GM21390 (cell line): Measurements from ENCODE around the gene TMBIM1.
A peak's percentile ranks its signal among the peaks of the same experiment; 100 is the strongest.

Source experiments
- ATAC-seq: cut with Tn5 transposase; IDR thresholded peaks from one replicate; pipeline ENCODE4 v1.9.1; 2021; ENCODE audit not compliant: unreplicated experiment

TMBIM1 gene, protein sequence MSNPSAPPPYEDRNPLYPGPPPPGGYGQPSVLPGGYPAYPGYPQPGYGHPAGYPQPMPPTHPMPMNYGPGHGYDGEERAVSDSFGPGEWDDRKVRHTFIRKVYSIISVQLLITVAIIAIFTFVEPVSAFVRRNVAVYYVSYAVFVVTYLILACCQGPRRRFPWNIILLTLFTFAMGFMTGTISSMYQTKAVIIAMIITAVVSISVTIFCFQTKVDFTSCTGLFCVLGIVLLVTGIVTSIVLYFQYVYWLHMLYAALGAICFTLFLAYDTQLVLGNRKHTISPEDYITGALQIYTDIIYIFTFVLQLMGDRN

DNA sequence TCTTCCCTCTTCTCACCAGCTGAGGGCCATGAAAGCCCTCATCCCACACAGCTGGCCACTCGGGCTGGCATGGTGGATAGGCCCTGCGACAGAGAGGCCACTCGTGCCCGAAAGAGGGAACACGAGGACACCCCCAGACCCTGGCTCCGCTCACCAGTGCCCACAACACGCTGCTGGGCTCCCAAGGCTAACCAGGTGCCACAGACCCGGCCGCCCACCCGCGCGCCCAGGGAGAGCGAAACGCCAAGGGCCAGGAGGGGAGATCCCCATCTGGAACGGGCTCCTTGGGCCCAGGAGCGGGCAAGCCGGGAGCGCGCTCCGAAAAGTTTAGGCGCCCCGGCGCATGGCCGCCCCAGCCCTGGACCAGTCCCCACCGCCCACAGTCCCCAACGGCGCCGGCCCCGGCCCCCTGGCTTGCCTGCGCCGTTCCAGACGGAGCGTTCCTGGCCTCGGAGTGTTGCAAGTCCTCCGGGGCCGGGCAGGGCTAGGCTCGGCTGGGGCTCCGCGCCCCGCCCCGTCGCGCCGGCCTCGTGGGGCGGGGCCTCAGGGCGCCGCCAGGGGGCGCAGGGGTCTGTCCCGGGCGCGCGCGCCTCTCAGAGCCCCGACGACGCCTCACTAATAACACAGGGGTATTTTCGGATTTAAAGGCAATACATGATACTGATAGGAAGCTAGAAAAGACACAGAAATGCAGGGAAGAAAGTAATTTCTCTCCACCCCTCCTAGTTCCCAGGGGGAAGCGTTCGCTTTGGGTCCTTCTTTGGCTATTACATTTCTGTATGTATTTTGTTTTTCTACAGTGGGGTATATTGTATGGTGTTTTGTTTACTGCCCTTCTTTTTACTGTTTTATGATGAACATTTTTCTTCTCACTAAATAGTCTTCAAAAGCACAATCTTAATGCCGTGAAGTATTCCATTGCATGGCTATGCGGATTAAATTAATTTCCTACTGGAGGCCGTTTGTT lies at the start of gene TMBIM1:
TSS of gene TMBIM1 (minus strand) at position 456 of the 967 bp plus-strand sequence. CDS start 10,362 bp downstream, outside the sequence.
- peak; percentile 68 for ATAC-seq

GRCh38 chr2:218341381-218341780 lies 49.1 kb upstream of the TMBIM1 start:
- no peak for ATAC-seq

DNA sequence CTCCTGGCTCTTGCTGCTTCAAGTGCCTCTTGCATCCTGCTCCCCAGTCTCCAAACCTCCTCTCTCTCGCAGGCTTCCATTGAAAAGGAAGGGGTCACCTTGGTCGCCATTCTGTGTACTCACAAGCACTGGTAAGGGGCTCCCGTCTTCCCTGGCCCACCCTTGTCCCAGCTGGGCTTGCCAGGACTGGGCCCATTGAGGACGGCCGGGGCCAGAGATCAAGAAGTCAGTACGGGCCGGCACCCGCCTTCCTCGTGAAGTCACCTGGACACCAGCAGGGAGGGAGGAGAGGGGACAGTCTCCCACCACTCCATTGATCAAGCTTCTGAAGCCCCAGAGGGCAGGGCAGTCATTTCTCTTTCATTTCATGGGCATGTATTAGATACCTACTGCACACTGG lies 48.4 kb upstream of the TMBIM1 start:
- no peak for ATAC-seq

DNA sequence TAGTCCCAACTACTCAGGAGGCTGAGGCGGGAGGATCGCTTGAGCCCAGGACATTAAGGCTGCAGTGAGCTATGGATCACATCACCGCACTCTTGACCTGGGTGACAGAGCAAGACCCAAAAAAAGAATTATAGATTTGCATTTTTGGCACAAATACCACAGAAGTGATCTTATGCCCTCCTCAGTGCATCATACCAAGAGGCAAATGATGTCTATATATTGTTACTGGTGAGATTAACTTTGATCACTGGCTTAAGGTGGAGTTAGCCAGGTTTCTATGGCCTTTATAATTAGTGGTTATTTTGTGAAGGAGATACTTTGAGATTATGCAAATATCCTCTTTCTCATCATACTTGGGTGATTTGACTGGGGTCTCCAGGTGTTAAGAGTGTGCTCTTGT lies 42.2 kb upstream of the TMBIM1 start:
- ATAC-seq: no peak

DNA sequence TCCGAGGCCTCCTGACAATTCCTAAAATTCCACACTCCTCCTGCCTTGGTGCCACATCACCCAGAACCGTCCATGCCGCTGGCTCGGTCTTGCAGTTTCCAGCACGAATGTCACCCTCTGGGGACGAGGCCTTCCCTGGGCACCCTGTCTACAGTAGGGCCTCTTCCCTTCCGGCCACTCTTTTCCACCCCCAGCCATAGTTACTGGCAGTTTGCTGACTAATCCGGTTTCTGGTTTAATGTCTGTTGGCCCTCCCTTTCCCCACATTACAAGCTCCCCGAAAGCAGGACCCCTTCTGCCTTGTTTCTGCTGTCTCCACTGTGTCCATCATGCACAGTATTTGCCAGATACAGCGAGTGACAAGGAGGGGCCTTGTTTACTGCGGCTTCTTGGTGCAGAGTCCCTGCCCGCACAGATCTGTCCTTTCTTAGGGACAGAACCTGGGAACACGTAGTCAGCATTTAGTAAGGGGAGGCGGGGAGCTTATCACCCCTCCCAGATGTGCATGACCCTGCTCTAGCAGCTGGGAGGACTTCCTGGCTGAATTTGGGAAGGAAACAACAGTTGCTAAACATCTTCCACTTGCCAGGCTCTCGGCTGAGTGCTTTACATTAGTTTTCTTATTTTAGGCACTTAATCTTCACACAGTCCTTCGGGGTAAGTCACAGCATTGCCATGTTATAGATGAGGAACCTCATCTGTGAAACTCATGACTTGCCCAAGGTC lies 40.8 kb upstream of the TMBIM1 start:
- no peak for ATAC-seq

GRCh38 chr2:218332288-218332687 lies 40.0 kb upstream of the TMBIM1 start:
- no peak for ATAC-seq

DNA sequence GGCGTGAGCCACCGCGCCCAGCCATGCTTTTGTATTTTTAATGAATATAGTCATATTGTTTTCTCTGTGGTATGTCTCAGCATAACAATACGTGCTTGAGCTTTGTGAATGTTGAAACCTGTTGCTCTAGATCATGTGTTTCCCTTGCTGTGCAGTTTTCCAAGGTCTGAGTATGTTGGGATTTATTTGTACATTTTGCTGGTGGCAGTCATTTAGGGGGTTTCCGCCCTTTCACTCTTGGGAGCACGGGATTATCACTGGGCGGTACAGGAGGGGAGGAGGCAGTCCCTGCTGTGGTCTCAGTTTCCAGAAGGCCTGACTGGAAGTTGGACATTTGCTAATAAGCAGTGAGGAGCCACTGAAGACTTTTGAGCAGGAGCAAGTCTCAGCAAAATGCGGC lies 39.4 kb upstream of the TMBIM1 start:
- ATAC-seq: no peak

DNA sequence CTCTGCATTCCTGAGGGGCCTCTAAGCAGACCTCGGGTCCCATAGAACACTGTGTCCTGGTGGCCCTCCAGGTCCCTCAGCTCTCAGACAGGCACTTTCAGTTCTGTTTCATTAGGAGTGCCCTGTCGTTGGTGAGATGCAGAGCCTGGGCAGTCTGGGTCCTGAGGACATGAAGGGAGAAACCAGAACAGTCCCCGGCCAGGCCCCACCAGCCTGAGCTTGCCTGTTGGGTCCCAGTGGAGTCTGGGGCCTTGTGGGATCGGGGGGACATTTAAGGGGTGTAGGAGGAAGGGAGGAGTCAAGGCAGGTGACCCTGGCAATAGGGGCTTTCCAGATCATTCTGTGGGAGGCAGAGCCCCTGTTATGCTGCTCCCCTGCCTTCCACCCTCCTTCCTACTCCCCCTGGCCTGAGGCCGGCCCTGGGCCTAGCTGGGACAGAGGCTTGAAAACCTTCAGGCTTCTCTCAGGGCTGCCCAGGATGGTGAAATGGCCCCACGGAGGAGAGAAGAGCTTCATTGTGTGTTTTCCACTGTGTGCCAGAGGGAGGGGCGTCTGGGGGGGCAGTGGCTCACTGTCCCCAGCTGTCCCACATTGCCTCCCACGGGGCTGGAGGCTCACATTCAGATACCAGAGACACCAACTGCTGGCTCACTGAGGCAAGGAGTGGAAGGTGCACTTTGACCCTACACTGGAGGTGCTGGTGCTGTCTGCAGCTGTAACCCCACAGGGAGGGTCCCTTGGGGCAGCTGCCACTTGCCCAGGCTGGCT lies 37.7 kb upstream of the TMBIM1 start:
- peak; percentile 39 for ATAC-seq

DNA sequence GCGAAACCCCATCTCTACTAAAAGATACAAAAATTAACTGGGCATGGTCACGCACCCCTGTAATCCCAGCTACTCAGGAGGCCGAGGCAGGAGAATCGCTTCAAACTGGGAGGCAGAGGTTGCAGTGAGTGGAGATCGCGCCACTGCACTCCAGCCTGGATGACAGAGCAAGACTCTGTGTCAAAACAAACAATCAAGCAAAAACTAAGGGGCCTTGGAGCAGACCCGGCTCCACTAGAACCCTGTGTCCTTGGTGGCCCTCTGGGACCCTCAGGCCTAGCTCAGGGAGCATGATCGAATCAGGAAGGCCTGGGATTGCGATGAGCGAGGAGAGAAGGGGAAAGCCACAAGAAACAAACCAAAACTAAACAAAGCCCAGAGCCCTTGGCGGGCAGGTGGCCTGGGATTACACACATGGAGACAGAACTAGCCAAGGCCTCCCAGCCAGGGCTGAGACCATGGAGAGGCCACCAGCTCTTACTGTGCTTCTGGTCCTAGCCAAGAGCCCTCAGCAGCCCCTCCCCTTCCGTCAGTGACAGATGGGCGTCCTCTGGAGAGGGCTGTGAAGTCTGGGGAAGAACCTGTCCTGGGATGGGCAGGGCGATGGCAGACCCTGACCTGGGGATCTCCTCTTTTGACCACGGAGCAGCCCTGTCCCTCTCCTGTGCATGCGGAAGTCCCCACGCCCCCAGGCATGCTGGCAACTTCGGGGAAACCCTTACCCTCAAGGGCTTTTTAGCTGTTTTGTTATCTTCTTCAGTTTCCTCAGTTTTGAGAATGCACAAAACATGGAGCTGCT lies 36.9 kb upstream of the TMBIM1 start:
- ATAC-seq: peak; percentile 31

GRCh38 chr2:218328294-218328693 lies 36.0 kb upstream of the TMBIM1 start:
- ATAC-seq: no peak

DNA sequence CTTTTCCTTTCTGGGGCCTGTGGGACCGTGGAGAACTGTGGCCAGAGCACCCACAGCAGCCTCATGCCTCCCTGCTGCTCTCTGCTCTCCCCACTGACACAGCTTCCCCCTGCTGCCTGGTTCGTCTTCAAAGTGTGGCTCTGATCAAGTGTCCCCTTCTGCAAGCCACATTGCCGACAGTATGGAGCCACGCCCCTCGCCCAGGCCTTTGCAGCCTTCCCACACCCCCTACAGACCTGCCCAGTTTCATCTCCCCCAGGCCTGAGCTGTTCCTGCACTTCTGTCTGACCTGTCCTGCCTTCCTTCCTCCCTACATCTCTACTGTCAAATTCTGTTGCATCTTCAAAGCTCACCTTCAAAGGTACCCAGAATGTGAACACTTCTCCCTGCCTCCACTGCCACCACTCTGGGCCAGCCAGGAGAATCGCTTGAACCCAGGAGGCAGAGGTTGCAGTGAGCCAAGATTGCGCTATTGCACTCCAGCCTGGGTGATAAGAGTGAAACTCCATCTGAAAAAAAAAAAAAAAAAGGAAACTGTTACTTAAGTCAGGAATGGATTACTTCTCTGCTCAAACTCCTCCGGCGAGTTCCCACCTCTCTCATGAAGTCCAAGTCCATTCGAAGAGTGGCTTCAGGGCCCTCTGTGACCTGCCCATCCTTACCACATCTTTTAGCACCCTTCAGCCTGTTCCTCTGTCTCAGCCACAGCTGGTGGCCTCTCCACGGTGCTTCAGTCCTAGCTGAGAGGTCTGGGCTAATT lies 35.3 kb upstream of the TMBIM1 start:
- ATAC-seq: no peak

- no peak for ATAC-seq
Observed at GRCh38 chr2:218326315-218326714, 34.0 kb upstream of the TMBIM1 start.

DNA sequence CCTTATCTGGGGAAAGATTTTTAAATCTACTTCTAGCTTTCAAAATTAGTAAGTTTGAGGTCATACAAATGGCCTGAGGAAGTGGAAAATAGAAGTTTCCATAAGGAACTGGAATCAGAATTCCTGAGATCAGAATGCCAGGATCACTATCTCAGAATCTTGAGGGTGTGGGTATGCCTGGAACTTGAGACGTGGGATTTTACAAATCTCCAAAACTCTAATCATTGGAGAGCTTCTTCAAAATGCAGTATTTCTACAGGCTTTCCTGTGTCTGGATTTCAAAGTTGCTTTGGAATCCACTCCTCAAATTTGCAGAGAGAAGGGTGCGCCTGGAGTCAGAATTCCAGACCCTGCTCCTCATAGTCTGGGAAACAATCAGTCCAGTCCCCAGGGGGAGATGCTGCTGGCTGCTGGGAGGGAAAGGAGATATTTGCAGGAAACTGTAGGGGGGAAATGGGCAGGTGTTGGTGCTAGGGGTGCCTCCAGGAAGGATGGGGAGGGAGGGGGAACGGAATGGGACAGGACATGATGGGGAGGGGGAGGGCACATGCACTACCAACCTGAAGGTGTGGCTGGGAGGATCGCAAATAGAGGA lies 33.4 kb upstream of the TMBIM1 start:
- no peak for ATAC-seq

GRCh38 chr2:218323526-218324472 lies 31.5 kb upstream of the TMBIM1 start:
- no peak for ATAC-seq

GRCh38 chr2:218322768-218323525 lies 30.6 kb upstream of the TMBIM1 start:
- ATAC-seq: peak; percentile 69

GRCh38 chr2:218320704-218321336 lies 28.5 kb upstream of the TMBIM1 start:
- ATAC-seq: no peak
